ENCODE data around the gene GFI1. TPM values are rescaled to one million over a fixed set of nuclear protein-coding genes. Genes with fewer than 3 reads are reported as not detected.

Gene GFI1
- polyA plus RNA-seq, 1 of the 3 experiments (the other 2 are of a cell fraction), result 0.18 TPM

GRCh38 chr1:92509619-92510018 is 22.9 kb upstream of the GFI1 start:
- no peak overlapping the region for H3K4me2 ChIP-seq
- H4K20me1 ChIP-seq (ENCODE audit: insufficient read depth), result no peaks in the 10 kb centered on the region
- TF ChIP-seq FOSL2 (IDR thresholded peaks at IDR 0.05; ENCODE audit: borderline replicate concordance, low read depth) (no peak), USF1 (IDR thresholded peaks at IDR 0.05; ENCODE audit: borderline replicate concordance, low read depth) (no peak), SIN3A (IDR thresholded peaks at IDR 0.05; ENCODE audit: borderline replicate concordance, low read depth, low read length) (no peak), NRF1 (IDR thresholded peaks at IDR 0.05; ENCODE audit: low read depth, low read length) (no peak), ELF1 (IDR thresholded peaks at IDR 0.05) (no peak), NFIC (IDR thresholded peaks at IDR 0.05; ENCODE audit: borderline replicate concordance) (no peak)
- TF ChIP-seq, protein P1, sequence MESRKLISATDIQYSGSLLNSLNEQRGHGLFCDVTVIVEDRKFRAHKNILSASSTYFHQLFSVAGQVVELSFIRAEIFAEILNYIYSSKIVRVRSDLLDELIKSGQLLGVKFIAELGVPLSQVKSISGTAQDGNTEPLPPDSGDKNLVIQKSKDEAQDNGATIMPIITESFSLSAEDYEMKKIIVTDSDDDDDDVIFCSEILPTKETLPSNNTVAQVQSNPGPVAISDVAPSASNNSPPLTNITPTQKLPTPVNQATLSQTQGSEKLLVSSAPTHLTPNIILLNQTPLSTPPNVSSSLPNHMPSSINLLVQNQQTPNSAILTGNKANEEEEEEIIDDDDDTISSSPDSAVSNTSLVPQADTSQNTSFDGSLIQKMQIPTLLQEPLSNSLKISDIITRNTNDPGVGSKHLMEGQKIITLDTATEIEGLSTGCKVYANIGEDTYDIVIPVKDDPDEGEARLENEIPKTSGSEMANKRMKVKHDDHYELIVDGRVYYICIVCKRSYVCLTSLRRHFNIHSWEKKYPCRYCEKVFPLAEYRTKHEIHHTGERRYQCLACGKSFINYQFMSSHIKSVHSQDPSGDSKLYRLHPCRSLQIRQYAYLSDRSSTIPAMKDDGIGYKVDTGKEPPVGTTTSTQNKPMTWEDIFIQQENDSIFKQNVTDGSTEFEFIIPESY (IDR thresholded peaks at IDR 0.05; ENCODE audit: borderline replicate concordance, low read depth), result no peak
- TF ChIP-seq, protein P2, sequence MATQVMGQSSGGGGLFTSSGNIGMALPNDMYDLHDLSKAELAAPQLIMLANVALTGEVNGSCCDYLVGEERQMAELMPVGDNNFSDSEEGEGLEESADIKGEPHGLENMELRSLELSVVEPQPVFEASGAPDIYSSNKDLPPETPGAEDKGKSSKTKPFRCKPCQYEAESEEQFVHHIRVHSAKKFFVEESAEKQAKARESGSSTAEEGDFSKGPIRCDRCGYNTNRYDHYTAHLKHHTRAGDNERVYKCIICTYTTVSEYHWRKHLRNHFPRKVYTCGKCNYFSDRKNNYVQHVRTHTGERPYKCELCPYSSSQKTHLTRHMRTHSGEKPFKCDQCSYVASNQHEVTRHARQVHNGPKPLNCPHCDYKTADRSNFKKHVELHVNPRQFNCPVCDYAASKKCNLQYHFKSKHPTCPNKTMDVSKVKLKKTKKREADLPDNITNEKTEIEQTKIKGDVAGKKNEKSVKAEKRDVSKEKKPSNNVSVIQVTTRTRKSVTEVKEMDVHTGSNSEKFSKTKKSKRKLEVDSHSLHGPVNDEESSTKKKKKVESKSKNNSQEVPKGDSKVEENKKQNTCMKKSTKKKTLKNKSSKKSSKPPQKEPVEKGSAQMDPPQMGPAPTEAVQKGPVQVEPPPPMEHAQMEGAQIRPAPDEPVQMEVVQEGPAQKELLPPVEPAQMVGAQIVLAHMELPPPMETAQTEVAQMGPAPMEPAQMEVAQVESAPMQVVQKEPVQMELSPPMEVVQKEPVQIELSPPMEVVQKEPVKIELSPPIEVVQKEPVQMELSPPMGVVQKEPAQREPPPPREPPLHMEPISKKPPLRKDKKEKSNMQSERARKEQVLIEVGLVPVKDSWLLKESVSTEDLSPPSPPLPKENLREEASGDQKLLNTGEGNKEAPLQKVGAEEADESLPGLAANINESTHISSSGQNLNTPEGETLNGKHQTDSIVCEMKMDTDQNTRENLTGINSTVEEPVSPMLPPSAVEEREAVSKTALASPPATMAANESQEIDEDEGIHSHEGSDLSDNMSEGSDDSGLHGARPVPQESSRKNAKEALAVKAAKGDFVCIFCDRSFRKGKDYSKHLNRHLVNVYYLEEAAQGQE (IDR thresholded peaks at IDR 0.05; ENCODE audit: low read depth, low read length), result no peak
- 100% methylated on average over 1 of the region's 1 CpG for WGBS (ENCODE audit: low lambda C conversion rate)
- no peak overlapping the region for H3K4me3 ChIP-seq (ENCODE audit: low read depth in 2 of 2, low read length in 1 of 2)
- ChIA-PET CTCF (interaction anchor here (1.3 kb wide), 1 partner anchor 199 kb away, joined by 4 read pairs; no protein-coding TSS in a partner anchor), POLR2A (no interaction called here)
- H3K4me1 ChIP-seq (ENCODE audit: control insufficient read depth in 1 of 2, insufficient read depth in 2 of 2, low read depth in 1 of 2, low read length in 1 of 2), result no peaks in the 10 kb centered on the region
- peaks cover 0 to 9% of the 10 kb centered on the region in 2 experiments for H3K36me3 ChIP-seq (replicated peaks in 1 of 2; ENCODE audit: control insufficient read depth in 1 of 2, insufficient read depth in 2 of 2, low read length in 1 of 2)
- no peaks in the 10 kb centered on the region for H3K27me3 ChIP-seq (ENCODE audit: insufficient read depth)
- H2AFZ ChIP-seq (ENCODE audit: low read depth), result no peak overlapping the region
- no peaks in the 10 kb centered on the region for H3F3A ChIP-seq (replicated peaks; ENCODE audit: insufficient read depth)
- no peak for DNase-seq
- H3K27ac ChIP-seq (ENCODE audit: low read depth in 2 of 2, low read length in 1 of 2), result no peak overlapping the region
- no peaks in the 10 kb centered on the region for H3K79me2 ChIP-seq (ENCODE audit: insufficient read depth)
- no peaks in the 10 kb centered on the region for H3K9me2 ChIP-seq
- H3K9me3 ChIP-seq, result no peaks in the 10 kb centered on the region
- no peak overlapping the region for H3K9ac ChIP-seq

DNA sequence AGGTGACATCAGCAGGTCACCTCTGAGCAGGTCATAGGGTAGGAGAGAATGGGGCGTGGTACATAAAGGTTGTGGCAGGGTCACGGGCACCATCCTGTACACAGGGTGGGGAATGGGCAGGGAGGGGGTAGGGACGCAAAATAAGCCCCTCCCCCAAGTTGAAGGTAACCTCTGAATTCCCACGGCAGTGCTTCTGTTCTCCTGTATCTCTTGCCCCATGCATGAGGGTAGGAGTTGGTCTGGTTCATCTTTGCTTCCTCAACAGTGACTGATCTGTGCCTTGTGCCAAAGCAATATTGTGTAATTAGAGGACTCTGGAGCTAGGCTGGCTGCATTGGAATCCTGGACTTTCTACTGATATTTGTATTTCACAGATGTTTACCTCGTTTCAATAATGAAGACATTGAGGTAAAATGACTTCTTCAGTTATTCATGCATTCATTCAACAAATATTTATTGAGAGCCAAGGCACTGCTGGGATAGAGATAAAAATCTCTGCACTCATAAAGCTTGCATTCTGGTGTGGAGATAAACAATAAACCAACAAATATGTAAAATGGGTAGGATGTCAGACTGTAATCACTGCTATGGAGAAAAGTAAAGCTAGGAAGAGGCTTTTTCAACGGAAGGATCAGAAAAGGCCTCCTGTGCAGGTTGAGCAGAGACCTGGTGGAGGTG is 18.4 kb upstream of the GFI1 start:
- no peaks in the 10 kb centered on the region for H3K79me2 ChIP-seq (ENCODE audit: insufficient read depth)
- no peaks in the 10 kb centered on the region for H3F3A ChIP-seq (replicated peaks; ENCODE audit: insufficient read depth)
- TF ChIP-seq RAD21 (IDR thresholded peaks at IDR 0.05; ENCODE audit: low read length) (no peak), NRF1 (IDR thresholded peaks at IDR 0.05; ENCODE audit: low read depth, low read length) (no peak), YY1 (IDR thresholded peaks at IDR 0.05; ENCODE audit: low read depth) (no peak), SIN3A (IDR thresholded peaks at IDR 0.05; ENCODE audit: borderline replicate concordance, low read depth, low read length) (no peak), RCOR1 (IDR thresholded peaks at IDR 0.05; ENCODE audit: low read length) (no peak), MXI1 (IDR thresholded peaks at IDR 0.05; ENCODE audit: low read depth, low read length) (no peak), FOSL2 (IDR thresholded peaks at IDR 0.05; ENCODE audit: borderline replicate concordance, low read depth) (no peak), ELF1 (IDR thresholded peaks at IDR 0.05) (no peak), EZH2phosphoT487 (IDR thresholded peaks at IDR 0.05; ENCODE audit: borderline replicate concordance, low read depth) (no peak)
- TF ChIP-seq, protein P1 (IDR thresholded peaks at IDR 0.05; ENCODE audit: borderline replicate concordance, low read depth), result no peak
- H3K4me3 ChIP-seq (ENCODE audit: low read depth in 2 of 2, low read length in 1 of 2), result no peak overlapping the region
- H3K27ac ChIP-seq (ENCODE audit: low read depth in 2 of 2, low read length in 1 of 2), result no peak overlapping the region
- H3K4me2 ChIP-seq, result no peak overlapping the region
- ChIA-PET POLR2A (interaction anchor here (0.6 kb wide), 1 partner anchor 9 kb away, joined by 3 read pairs; no protein-coding TSS in a partner anchor), CTCF (no interaction called here)
- H3K4me1 ChIP-seq (ENCODE audit: control insufficient read depth in 1 of 2, insufficient read depth in 2 of 2, low read depth in 1 of 2, low read length in 1 of 2), result 0 out of 4 replicates have a peak, but pooled peaks cover 0 to 5% of the 10 kb centered on the region in 2 experiments
- no peak for DNase-seq
- no peaks in the 10 kb centered on the region for H4K20me1 ChIP-seq (ENCODE audit: insufficient read depth)
- H3K27me3 ChIP-seq (ENCODE audit: insufficient read depth), result no peaks in the 10 kb centered on the region
- peaks cover 0 to 4% of the 10 kb centered on the region in 2 experiments for H3K36me3 ChIP-seq (replicated peaks in 1 of 2; ENCODE audit: control insufficient read depth in 1 of 2, insufficient read depth in 2 of 2, low read length in 1 of 2)
- no peak overlapping the region for H3K9ac ChIP-seq
- H2AFZ ChIP-seq (ENCODE audit: low read depth), result no peak overlapping the region
- WGBS (ENCODE audit: low lambda C conversion rate), result 62% methylated on average over 5 of the region's 6 CpGs
- no peaks in the 10 kb centered on the region for H3K9me3 ChIP-seq
- H3K9me2 ChIP-seq, result no peaks in the 10 kb centered on the region
